ENCODE measurements around the gene SMARCD1. TPM values are rescaled to one million over a fixed set of nuclear protein-coding genes. Genes with fewer than 3 reads are reported as not detected.
A peak's percentile ranks its signal among the peaks of the same experiment; 100 is the strongest.

The SMARCD1 gene
- total and polyA plus RNA-seq, 9 of the 15 experiments (the other 6 are each of a cell fraction or from before 2014, with no cell fraction given): 0.86 to 91.7 (median 48.0) TPM

- TF ChIP-seq HOXB6 (CRISPR knock-in tag; IDR thresholded peaks at IDR 0.05; ENCODE audit: borderline replicate concordance): no peak
- TF ChIP-seq FOXA3 (CRISPR knock-in tag; conservative IDR thresholded peaks at IDR 0.05 in 1 of 2, IDR thresholded peaks at IDR 0.05 in 1 of 2): peak in 1 of 2 experiments; percentile 76; a peak in 1 of 4 replicates
- TF ChIP-seq ZNF77 (CRISPR knock-in tag; IDR thresholded peaks at IDR 0.05): no peak
- TF ChIP-seq ATF2 (CRISPR knock-in tag; IDR thresholded peaks at IDR 0.05): no peak
- TF ChIP-seq HMGN3 (IDR thresholded peaks at IDR 0.05; ENCODE audit: borderline replicate concordance, extremely low read depth, insufficient read length, low read depth, low read length): no peak
- TF ChIP-seq SIX5 (IDR thresholded peaks at IDR 0.05; ENCODE audit: borderline replicate concordance in 1 of 2, insufficient read depth in 1 of 2, low read depth in 1 of 2, low read length in 2 of 2): peak; percentile 52 to 68; a peak in 2 of 4 replicates
- no peak for TF ChIP-seq RBM22 (IDR thresholded peaks at IDR 0.05; ENCODE audit: low read depth, low read length, poor library complexity, severe bottlenecking)
- no peak for TF ChIP-seq ERF (CRISPR knock-in tag; IDR thresholded peaks at IDR 0.05)
- TF ChIP-seq ZBTB7A (IDR thresholded peaks at IDR 0.05; ENCODE audit: borderline replicate concordance, control insufficient read depth, low read depth, low read length): peak; percentile 90
- TF ChIP-seq ZKSCAN8 (CRISPR knock-in tag; IDR thresholded peaks at IDR 0.05): no peak
- peak; percentile 92 for TF ChIP-seq MAX (CRISPR knock-in tag; IDR thresholded peaks at IDR 0.05)
- 0 out of 2 replicates have a peak, but pooled peaks have one; percentile 9 for TF ChIP-seq ZNF24 (IDR thresholded peaks at IDR 0.05)
- TF ChIP-seq ZNF121 (CRISPR knock-in tag; conservative IDR thresholded peaks at IDR 0.05): no peak
- TF ChIP-seq MTA1 (IDR thresholded peaks at IDR 0.05; ENCODE audit: borderline replicate concordance): no peak
- TF ChIP-seq FOXK2 (conservative IDR thresholded peaks at IDR 0.05 in 1 of 2, IDR thresholded peaks at IDR 0.05 in 1 of 2; ENCODE audit: low read depth in 2 of 2): peak in 1 of 2 experiments; percentile 56; a peak in 2 of 4 replicates
- no peak for TF ChIP-seq ZKSCAN3 (CRISPR knock-in tag; IDR thresholded peaks at IDR 0.05)
- peak; percentile 59; the same call in 1 of the 2 replicates for TF ChIP-seq THAP12 (CRISPR knock-in tag; IDR thresholded peaks at IDR 0.05)
- TF ChIP-seq IRF1 (CRISPR knock-in tag; IDR thresholded peaks at IDR 0.05; ENCODE audit: borderline replicate concordance): no peak
- TF ChIP-seq SP1 (CRISPR knock-in tag; IDR thresholded peaks at IDR 0.05): peak; percentile 93
- no peak for TF ChIP-seq SMARCA4 (IDR thresholded peaks at IDR 0.05)
- no peak for TF ChIP-seq TFE3 (CRISPR knock-in tag; IDR thresholded peaks at IDR 0.05)
These were observed 26.7 kb downstream of the SMARCD1 start, which contains the start of gene COX14 (continued) for GRCh38 chr12:50111693-50112455.

Data from K562 (cell line).